Erythroblast (primary cell): ENCODE measurements around the gene DDX55.

Source experiments
- GATA1 ChIP-seq: IDR thresholded peaks from 2 replicates; pipeline ENCODE4 v1.6.1; 2011; ENCODE audit warnings: low read depth, mild to moderate bottlenecking, control low read depth, low read length, moderate library complexity
- POLR2A ChIP-seq: IDR thresholded peaks from 2 replicates; pipeline ENCODE4 v1.6.1; 2011; ENCODE audit warnings: mild to moderate bottlenecking, low read length

DNA sequence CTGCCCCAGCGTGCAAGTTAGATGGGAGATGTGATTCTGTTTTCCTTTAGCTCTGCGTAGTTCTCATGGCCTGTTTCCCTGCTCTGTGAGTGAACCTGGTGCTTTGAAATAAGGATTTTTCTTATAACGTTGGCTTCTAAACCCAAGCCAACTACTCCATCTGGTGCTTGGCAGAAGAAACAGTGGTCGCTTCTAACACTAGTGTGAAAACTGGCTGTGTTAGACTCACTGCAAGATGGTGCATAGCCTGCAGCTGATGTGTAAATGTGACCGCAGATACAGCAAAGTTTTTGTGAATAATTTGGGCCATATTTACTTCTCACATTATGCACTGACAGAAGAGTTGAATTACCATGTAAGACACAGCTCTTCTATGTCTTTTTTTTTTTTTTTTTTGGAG, 44.0 kb downstream of the DDX55 start:
- no peak for TF ChIP-seq POLR2A
- no peak for TF ChIP-seq GATA1
